Activated CD4-positive, alpha-beta T cell treated with anti-CD3 and anti-CD28 coated beads, Interleukin-2, amount 50 U/mL, for 24 hours (primary cell): Measurements from ENCODE around the gene SH3TC1.
A peak's percentile ranks its signal among the peaks of the same experiment; 100 is the strongest.

Experiments
- DNase-seq, 2 donors: peaks; one replicate each; pipeline ENCODE4 v3.0.0-alpha.2; 2020; ENCODE audit warnings: low read depth in 1 of 2, low spot score in 1 of 2

Gene SH3TC1

DNA sequence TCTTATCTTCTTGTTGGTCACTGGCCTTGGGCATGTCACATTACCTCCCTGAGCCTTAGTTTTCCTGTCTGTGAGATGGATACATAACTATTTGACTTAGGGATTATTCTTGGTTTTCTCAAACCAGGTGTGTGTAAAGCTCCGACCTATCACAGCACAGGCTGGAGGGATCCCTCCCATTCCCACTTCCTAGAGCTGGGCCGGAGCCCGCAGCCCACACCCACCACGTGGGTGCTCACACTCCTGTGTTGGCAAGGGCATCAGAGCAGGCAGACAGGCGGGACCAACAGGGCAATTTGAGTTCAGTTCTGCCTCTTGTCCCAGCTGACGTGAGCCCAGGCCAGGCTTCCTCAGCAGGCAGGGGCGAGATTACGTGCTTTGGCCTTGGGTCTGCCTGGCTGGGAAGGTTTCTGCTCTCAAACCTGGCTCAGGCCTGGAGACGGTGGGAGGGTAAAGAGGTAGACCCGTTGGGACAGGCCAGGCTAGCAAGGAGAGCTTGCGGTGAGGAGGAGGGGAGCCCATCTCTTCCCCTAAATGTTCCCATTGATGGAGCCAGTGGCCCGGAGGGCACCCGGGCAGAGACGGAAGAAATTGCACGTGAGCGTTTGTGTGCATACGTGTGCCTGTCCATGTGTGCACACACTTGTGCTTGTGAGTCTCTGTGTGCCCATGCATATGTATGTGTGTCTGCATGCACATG lies 734 bp upstream of the SH3TC1 start:
- DNase-seq, result no peak

DNA sequence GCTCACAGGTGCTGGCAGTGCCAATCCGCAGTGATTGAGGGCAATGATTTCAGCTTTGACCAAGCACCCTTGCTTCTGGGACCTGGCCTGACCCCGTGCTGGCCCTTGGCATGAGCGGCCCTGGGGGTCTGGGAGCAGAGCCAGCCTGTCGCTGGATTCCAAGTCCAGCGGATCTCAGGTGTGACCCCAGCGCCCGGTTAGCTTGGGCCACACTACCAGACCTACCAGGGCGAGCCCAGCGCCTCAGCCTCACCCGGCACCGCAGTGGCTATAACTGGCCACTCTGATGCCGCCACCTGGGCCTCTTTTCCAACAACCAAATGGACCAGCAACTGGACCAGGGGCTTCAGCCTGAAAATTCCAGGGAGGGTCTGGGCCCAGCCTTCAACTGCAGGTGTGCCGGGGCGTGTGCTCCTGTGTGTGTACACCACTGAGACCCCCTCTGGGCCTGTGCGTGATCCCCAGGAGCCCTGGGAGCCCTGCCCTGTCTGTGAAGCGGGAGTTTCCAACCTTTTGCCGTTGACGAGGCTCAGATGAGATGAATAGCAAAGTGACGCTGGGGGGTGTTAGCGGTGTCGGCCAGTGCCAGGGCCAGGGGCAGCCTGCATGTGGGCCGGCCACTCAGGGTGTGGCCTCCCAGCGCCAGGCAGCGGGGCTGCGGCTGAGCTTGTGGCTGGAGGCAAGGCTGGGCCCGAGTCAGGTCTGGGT lies 658 bp downstream of the SH3TC1 start:
- DNase-seq, result no peak

DNA sequence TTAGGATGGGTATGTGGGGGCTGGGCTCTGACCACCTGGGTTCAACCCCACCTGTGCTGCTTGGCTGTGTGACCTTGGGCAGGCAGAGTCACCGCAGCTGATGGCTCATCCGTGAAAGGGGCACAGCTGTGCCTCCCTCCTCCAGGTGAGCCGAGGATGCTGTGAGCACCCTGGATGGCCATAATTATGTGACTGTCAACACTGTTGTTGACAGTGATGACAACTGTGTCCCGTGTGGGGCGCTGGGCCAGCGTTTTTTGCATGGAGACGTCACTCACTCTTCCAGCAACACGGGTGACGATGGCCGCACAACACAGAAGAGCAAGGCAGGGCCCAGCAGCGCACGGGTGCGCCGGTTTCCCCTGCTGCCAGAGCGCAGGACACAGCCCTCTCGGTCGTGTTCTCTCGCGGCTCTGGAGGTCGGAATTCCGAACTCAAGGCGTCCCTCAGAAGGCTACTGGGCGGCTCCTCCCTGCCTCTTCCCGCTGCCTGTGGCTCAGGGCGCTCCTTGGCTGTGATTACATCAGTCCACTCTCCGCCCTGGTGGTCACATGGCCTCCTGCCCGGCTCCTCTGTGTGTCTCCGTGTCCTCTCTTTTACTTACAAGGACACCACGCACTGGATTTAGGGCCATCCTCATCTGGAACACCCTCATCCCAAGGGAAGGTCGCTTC lies 1.3 kb downstream of the SH3TC1 start:
- no peak for DNase-seq

DNA sequence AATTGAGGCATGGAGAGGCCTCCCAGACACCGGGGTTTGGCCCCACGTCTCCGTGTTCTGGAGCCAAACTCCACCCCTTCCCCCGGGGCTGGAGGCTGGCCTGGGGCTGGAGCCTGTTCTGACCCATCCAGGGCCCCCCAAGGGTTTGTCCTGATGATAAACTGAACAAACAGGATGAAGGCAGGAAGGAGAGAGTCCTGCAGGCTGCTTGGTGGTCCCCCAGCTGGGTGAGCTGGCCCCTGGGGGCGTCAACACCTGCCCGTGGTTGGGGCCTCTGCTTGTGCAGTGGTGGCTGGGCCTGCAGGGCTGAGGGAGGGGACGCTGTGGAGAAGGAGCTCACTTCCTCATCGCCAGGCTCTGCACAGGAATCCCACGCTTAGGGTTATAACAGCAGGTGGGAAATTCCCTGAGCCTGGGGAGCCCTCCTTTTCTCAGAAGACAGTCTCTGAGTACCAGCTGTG lies 2.3 kb downstream of the SH3TC1 start:
- DNase-seq, result peak in 1 of 2 donors; percentile 12

DNA sequence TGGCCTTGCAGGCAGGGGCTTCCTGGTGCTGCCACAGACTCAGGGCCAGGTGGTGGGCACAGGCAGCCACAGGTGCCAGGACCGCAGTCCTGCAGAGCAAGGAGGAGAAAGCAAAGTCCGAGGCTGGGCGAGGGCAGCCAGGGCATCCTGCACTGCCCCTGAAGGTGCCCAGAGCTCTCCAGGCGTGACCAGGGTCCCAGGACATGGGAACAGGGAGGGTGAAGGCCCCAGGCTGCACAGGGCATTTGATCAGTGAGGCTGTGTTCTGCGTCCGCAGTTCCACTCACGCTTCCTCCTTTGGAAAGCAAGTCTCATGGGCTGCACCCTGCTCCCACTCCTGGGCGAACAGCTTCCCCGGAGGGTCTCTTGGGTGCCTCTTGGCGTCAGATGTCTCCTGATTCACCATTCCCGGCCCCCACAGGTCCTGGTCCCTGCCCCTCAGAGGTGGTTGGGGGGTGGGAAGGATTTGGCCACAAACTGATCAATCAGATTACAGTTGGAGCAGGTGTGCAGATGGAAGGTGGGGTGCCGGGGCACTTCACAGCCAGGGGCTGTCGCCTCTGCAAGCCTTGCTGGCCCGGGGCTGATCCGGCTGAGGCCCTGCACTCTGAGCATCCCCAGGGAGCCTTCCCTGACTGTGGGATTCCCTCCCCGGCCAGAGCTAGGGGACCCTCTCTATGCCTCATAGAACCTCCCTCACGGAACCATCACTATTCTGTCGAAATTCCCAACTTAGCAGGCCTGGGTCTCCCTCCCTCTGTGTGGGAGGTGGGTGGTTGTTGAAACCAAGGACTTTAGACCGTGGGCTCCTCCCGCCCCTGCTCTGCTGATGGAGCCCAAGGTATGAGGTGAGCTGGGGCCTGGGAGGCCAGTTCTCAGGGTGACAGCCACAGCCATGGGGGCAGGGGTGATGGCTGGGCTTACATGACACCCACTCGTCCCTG lies 3.3 kb downstream of the SH3TC1 start:
- no peak for DNase-seq

DNA sequence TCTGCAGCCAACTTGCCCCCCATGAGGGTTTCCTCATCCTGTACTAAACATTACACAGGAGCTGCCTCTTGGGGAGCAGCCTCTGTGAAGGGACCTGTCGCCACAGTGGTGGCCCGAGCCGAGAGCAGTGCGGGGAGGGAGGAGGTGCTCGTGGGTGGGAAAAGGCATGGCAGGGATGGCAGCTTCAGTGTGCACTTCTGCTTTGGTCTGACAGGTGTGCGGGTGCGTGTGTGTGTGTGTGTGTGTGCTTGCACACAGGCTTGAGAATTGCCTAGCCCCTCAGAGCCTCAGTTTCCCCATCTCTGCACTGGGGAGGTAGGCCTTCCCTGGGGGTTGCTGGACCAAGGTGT lies 3.9 kb downstream of the SH3TC1 start:
- DNase-seq, result no peak

DNA sequence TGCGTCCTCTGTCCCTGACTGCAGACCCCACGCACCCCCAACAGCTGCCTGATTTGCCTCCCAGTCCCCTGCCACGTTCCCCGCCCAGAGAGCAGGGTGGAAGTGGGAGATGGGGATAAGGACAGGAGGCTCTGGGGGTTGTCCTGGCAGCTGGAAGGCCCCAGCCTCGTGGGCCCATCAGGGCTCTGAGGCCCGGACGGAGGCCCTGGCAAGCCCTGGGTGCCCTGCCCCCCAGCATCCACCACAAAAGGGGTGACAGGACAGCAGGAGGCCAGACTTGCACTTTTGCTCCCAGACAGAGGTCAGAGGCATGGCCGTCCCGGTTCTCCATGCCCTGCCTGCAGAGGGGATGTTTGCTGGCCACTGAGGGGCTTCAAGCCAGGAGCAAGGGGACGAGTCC lies 4.7 kb downstream of the SH3TC1 start:
- DNase-seq, result no peak

DNA sequence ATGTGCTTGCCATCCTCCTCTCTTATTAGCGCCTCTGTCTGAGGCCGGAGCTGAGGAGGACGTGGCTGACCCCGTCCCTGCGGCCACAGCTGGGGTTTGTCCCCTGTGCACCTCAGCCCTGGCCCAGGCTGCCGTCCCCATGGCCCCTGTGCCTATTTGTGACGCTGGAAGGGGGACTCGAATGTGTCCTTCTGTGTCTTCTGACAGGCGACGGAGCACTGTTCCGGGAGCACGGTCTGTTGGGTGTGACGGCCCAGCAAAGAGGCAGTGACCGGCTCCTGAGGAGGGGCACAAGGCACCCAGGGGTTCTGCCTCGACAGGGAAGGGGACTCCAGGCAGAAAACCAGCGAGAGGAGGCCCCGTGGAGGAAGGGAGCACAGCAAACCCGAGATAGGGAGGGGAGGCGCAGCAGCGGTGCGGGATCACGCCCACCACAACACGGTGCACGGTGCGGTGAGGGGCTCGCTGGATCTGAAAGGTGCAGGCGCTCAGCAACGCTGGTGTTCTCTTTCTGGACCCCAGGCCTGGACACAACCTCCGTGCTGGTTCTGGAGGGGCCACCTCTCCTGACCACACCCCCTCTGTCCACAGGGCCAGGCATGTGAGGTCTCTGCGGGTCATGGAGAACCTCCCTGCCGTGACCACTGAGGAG lies 5.6 kb downstream of the SH3TC1 start:
- no peak for DNase-seq

DNA sequence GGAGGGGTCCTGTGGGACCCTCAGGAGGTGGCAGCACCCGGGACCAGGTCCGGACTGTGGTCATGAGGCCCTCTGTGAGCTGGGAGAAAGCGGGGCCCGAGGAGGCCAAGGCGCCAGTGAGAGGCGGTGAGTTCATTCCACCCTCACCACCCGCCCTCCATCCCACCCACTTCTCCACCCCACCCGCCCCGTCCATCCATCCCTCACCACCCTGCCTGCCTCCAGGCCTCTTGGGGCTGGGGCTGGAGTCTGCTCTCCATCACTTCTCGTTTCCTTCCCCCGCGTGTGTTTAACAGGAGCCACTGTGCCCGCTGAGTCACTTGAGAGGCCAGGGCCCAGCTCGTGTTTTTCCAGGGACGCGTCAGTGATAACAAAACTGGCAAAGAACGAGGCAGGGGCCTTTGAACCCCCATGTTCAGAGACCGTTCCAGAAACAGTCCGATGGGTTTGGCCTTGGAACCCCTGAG lies 6.2 kb downstream of the SH3TC1 start:
- no peak for DNase-seq

DNA sequence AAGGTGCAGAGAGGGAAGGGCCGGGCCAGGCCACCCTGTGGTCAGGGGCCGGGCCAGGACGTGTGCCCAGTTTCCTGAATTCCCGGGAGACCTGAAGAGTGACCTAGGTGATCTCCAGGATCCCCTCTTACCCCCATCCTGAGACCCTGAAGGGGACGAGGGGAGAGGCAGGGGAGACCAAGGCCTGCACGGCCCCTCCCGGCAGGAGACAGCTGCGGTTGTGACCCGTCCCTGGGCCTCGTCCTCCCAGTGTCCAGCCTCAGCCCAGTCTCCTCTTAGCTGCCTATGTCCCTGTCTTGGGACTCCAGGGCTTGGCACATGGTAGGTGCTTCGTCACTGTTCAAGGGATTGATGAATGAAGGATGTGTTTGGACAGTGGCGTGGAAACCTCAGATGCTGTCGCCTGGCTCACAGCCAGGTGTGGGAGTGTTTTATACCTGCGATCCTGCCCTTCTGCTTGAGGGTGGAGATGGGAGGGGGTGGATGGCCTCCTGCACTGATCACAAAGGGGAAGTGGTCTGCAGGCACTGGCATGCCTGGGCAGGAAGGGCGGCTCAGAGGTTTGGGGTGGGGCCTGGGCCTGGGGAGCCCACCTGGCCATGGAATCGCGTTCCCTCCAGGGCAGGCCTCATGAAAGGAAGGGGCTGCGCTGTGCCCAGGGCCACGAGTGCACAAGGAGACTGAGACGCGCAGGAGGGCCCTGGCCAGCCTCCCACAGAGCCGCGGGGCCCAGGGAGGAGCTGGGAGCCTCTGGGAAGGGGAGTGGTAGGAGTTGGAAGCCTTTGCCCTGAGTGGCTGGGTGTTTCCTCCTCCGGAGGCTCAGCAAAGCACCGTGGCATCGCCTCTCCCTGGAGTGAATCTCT lies 6.9 kb downstream of the SH3TC1 start:
- DNase-seq, result no peak

DNA sequence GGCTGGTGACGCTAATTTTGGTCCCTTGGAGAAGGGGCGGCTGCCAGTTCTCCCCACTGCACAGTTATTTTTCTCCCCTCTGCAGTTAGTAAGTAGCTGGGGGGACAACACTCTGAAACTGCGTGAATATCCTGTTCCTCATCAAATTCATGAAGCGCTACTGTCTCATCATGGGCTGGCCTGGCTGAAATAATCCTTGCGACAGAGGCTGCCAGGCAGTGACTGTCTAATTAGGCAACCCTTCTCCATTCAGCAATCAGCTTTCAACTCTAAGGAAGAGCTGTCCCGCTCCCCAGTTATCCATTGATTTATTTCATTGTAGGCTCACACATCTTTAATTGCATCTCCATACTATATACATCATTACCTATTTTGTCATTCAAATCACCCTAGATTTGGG lies 8.2 kb downstream of the SH3TC1 start:
- no peak for DNase-seq

DNA sequence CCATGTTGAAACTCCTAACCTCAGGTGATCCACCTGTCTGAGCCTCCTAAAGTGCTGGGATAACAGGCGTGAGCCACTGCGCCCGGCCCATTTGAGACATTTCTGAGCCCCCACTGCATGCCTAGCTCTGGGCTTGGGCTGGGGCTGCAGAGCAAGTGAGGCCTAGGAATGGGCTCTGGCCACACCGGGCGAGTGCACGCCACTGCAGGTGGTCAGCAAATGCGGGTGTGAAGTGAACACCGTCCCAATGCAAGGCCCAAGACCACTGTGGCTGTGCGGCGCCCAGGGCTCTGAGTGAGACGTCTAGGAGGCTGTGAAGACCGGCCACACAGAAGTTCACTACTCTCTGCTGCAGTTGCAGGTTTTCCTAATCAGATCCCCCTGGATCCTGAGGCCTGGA lies 9.5 kb downstream of the SH3TC1 start:
- DNase-seq, result no peak

DNA sequence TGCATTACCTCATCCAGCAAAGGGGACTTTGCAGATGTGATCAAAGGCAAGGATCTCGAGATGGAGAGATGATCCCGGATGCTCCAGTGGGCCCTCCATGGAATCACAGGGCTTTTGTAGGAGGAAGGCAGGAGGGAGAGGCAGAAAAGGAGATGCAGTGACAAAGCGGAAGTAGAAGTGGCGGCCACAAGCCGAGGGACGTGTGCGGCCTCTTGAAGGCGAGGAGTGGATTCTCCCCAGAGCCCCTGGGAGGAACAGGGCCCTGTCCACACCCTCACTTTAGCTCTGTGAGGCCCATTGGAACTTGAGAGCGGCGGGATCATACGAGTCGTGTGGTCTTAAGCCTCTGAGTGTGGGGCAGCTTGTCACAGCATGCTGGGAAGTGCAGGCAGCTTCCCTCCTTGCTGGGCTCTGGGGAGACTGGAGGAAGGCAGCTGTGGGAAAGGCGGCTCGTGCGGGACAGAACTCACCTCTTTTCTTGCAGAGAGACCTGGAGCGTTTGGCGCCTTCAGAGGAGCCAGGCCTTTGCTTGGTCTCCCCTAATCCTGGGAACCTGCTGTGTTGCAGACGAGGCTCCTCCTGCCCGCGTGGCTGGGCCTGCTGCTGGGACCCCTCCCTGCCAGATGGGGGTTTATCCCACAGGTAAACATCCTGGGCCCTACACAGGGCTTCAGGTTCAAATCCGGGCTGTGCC lies 10.2 kb downstream of the SH3TC1 start:
- DNase-seq, result no peak

DNA sequence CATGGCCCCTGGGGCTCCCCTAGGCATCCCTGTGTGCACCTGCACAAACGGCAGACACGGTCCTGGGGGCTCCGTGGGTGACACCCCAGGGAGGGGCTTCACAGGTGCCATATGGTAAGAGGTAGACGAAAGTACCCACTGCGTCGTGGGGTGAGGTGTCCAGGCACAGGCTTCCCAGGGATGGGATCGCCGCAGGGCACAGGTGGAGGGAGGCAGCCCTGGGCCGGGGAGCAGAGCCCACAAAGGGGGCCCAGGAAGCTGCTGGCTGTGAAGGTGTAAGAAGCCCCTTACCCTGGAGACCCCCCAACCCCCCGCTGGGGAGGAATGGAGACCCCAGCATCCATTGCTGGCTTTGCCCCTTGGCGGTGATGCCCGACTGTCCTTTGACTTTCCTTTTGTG lies 10.9 kb downstream of the SH3TC1 start:
- no peak for DNase-seq

DNA sequence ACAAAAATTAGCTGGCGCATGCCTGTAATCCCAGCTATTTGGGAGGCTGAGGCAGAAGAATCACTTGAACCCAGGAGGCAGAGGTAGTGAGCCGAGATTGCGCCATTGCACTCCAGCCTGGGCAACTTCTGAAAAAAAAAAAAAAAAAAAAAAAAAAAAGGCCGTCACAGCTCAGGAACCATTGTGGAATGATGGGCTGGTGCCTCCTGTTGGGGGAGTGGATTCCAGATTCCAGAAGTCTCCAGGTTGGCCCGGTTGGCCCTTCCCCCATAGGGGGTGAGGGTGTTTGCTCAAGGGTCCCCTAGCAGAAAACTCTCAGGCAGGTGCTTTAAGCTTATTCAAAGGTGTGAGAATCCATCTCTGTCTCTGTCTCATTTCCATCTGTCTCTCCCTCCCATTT lies 11.5 kb downstream of the SH3TC1 start:
- DNase-seq, result no peak

DNA sequence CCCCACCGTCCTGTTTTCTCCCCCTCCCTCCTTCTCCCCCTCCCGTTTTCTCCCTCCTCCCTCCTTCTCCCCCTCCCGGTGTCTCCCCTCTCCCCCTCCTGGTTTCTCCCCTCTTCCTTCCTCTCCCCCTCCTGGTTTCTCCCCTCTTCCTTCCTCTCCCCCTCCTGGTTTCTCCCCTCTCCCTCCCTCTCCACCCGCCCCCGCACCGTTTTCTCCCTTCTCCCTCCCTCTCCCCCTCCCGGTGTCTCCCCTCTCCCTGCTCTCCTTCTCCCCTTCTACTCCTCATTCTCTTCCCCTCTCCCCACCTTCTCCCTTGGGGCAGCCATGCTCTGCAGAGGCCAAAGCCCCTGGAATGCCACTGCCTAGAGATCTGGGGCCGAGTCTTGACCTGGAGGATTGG lies 12.2 kb downstream of the SH3TC1 start:
- no peak for DNase-seq

DNA sequence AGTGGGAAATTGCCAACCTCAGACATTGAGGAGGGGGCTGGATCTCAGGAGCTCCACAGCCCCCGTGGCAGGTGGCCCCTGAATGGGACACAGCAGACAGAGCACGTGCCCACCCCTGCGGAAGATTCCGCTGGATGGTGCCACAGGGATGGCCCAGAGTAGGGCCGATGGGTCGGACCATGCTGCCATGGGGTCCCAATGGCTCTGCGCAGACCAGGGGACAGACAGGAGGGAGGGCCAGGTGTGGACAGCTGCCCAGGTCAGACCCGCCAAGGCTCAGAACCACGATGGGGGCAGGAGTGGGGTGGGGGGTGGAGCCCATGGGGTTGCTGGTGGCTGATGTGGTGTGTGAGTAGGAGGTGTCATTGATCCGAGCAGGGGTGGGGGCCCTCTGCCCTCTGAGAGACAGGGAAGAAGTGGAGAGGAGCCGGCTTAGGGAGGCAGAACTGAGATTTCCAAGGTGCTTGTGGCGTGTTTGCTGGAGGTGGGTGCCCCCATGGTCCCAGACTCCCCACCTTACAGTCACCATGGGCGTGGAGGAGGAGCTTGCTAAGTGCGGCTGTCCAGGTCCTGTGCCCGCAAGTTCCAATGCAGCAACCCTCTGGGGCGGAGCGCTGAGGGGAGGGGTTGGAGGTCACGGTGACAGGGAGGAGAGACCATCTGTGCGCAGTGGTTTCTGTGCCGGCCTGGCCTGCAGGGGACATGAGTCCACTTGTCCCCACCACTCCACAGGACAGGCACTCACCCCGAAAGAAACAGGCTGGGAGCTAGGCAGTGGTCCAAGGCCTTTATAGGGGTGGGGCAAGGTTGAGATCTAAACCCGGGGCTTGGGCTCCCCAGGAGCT lies 12.9 kb downstream of the SH3TC1 start:
- no peak for DNase-seq

DNA sequence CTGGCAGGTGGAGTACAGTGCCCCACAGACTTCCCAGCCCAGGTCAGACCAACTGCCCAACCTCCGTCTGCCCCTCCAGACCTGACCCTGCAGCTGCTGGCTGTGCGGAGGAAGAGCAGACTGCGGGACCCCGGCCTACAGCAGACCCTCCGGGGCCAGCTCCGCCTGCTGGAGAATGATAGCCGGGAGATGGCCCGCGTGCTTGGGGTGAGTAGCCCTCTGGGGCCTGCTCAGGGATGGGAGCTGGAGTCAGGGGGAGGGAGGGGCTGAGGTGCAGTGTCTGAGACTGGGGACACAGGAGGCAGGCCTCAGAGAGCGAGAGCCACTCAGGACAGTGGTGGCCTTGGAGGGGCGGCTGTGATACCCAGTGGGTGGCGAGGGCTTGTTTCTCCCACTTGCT lies 13.5 kb downstream of the SH3TC1 start:
- DNase-seq, result no peak
